KMS-11 (cell line): Measurements from ENCODE around the gene ITPR3.

ENCODE experiments used
- H2AFZ ChIP-seq: fragments of 200-600 bp; sonication (generic); 2 replicates; pipeline ENCODE4 v1.6.1; 2016; ENCODE audit warnings: antibody characterized with exemption, mixed run types, low read depth
- H3K27ac ChIP-seq: fragments of 200-600 bp; sonication (generic); 2 replicates; pipeline ENCODE4 v1.6.1; 2016; ENCODE audit warnings: mild to moderate bottlenecking, mixed run types
- H3K27me3 ChIP-seq: fragments of 200-600 bp; sonication (generic); 2 replicates; pipeline ENCODE4 v1.6.1; 2017; ENCODE audit warnings: mild to moderate bottlenecking, low read depth, mixed run types, moderate library complexity; ENCODE audit not compliant: insufficient read depth
- H3K36me3 ChIP-seq: fragments of 200-600 bp; sonication (generic); 2 replicates; pipeline ENCODE4 v1.6.1; 2017; ENCODE audit warnings: mild to moderate bottlenecking, mixed run types; ENCODE audit not compliant: insufficient read depth
- H3K4me1 ChIP-seq: fragments of 200-600 bp; sonication (generic); 2 replicates; pipeline ENCODE4 v1.6.1; 2016; ENCODE audit warnings: mild to moderate bottlenecking, low read depth, mixed run types; ENCODE audit not compliant: poor library complexity, severe bottlenecking
- H3K4me2 ChIP-seq: fragments of 200-600 bp; sonication (generic); 2 replicates; pipeline ENCODE4 v1.7.0; 2016; ENCODE audit warnings: mild to moderate bottlenecking, mixed run types
- H3K4me3 ChIP-seq: fragments of 200-600 bp; sonication (generic); IDR thresholded peaks from 2 replicates; pipeline ENCODE4 v1.6.1; 2017; ENCODE audit warnings: low read depth, low read length, mixed read lengths; ENCODE audit not compliant: insufficient read depth
- H3K79me2 ChIP-seq: fragments of 200-600 bp; sonication (generic); 2 replicates; pipeline ENCODE4 v1.6.1; 2016; ENCODE audit warnings: low read depth, mixed run types; ENCODE audit not compliant: insufficient read depth
- H3K9ac ChIP-seq: fragments of 200-600 bp; sonication (generic); 2 replicates; pipeline ENCODE4 v1.6.1; 2016; ENCODE audit warnings: mild to moderate bottlenecking, mixed run types
- H4K20me1 ChIP-seq: fragments of 200-600 bp; sonication (generic); 2 replicates; pipeline ENCODE4 v1.6.1; 2016; ENCODE audit warnings: mild to moderate bottlenecking, mixed run types; ENCODE audit not compliant: insufficient read depth
- CTCF ChIP-seq: fragments of 200-600 bp; sonication (generic); conservative IDR thresholded peaks from 2 replicates; pipeline ENCODE4 v1.6.1; 2017; ENCODE audit warnings: low read depth, mild to moderate bottlenecking, antibody characterized with exemption, low read length, moderate library complexity, mixed read lengths

The ITPR3 gene

GRCh38 chr6:33728438-33728837 lies 107.3 kb downstream of the ITPR3 start:
- H3K79me2 ChIP-seq = no peaks in the 10 kb centered on the region
- no peaks in the 10 kb centered on the region for H3K4me1 ChIP-seq
- no peak overlapping the region for H2AFZ ChIP-seq
- no peak overlapping the region for H3K4me3 ChIP-seq
- H3K36me3 ChIP-seq = no peaks in the 10 kb centered on the region
- H3K27ac ChIP-seq = no peak overlapping the region
- no peak overlapping the region for H3K4me2 ChIP-seq
- H3K27me3 ChIP-seq = peaks cover 62% of the 10 kb centered on the region
- no peak for TF ChIP-seq CTCF
- H3K9ac ChIP-seq = no peak overlapping the region
- no peaks in the 10 kb centered on the region for H4K20me1 ChIP-seq

- no peaks in the 10 kb centered on the region for H3K36me3 ChIP-seq
- H3K4me2 ChIP-seq = no peak overlapping the region
- H3K27ac ChIP-seq = no peak overlapping the region
- H2AFZ ChIP-seq = no peak overlapping the region
- H3K79me2 ChIP-seq = no peaks in the 10 kb centered on the region
- no peak overlapping the region for H3K4me3 ChIP-seq
- H3K27me3 ChIP-seq = peaks cover 56% of the 10 kb centered on the region
- TF ChIP-seq CTCF = no peak
- no peak overlapping the region for H3K9ac ChIP-seq
- no peaks in the 10 kb centered on the region for H4K20me1 ChIP-seq
- H3K4me1 ChIP-seq = no peaks in the 10 kb centered on the region
Measured at GRCh38 chr6:33729059-33729458, 107.9 kb downstream of the ITPR3 start.

GRCh38 chr6:33730611-33731010 lies 109.5 kb downstream of the ITPR3 start:
- no peak overlapping the region for H3K4me2 ChIP-seq
- no peak overlapping the region for H3K27ac ChIP-seq
- no peaks in the 10 kb centered on the region for H4K20me1 ChIP-seq
- H3K36me3 ChIP-seq = no peaks in the 10 kb centered on the region
- peaks cover 44% of the 10 kb centered on the region for H3K27me3 ChIP-seq
- no peak for TF ChIP-seq CTCF
- no peaks in the 10 kb centered on the region for H3K79me2 ChIP-seq
- H3K9ac ChIP-seq = no peak overlapping the region
- H2AFZ ChIP-seq = no peak overlapping the region
- no peaks in the 10 kb centered on the region for H3K4me1 ChIP-seq
- no peak overlapping the region for H3K4me3 ChIP-seq

- no peak overlapping the region for H3K9ac ChIP-seq
- H2AFZ ChIP-seq = no peak overlapping the region
- TF ChIP-seq CTCF = no peak
- no peak overlapping the region for H3K4me3 ChIP-seq
- no peaks in the 10 kb centered on the region for H3K4me1 ChIP-seq
- no peaks in the 10 kb centered on the region for H3K79me2 ChIP-seq
- peaks cover 40% of the 10 kb centered on the region for H3K27me3 ChIP-seq
- H3K4me2 ChIP-seq = no peak overlapping the region
- H4K20me1 ChIP-seq = no peaks in the 10 kb centered on the region
- no peak overlapping the region for H3K27ac ChIP-seq
- H3K36me3 ChIP-seq = no peaks in the 10 kb centered on the region
Measured at GRCh38 chr6:33731035-33731434, 109.9 kb downstream of the ITPR3 start.

- Histone ChIP-seq H3K36me3 (no peaks in the 10 kb centered on the region), H3K4me1 (no peaks in the 10 kb centered on the region), H3K4me3 (no peak overlapping the region), H3K9ac (no peak overlapping the region), H2AFZ (no peak overlapping the region), H3K79me2 (no peaks in the 10 kb centered on the region), H3K4me2 (no peak overlapping the region), H4K20me1 (no peaks in the 10 kb centered on the region), H3K27ac (no peak overlapping the region), H3K27me3 (peaks cover 32% of the 10 kb centered on the region)
- no peak for TF ChIP-seq CTCF
Measured at GRCh38 chr6:33731751-33732282, 110.7 kb downstream of the ITPR3 start.
